ENCODE data around the gene SPEM2. TPM values are rescaled to one million over a fixed set of nuclear protein-coding genes. Genes with fewer than 3 reads are reported as not detected.

SPEM2 gene
- total RNA-seq, 1 experiment from 2014 or later = not detected

DNA sequence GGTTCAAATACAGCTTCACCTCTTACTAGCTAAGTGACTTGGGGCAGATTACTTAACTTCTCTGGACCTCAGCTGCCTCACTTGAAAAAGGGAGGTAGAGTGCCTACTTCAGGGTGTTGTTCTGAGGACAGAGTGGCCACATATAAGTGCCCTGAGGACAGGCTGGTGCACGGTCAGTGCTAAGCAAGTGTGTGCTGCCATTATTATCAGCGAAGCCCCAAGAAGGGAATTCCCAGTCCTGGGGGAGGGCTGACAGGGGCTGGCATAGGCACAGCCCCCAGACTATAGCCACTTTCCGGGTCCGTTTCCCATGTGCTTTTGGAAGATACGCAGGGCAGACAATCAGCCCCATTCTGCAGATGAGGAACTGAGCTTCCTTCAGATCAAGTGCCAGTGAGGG, 51.5 kb downstream of the SPEM2 start:
- H2BK15ac ChIP-seq (ENCODE audit: low read depth, low read length) = no peak overlapping the region
- no peak overlapping the region for H3K14ac ChIP-seq (ENCODE audit: insufficient read depth, low read length)
- H2BK20ac ChIP-seq (ENCODE audit: low read depth, low read length, poor library complexity, severe bottlenecking) = no peak overlapping the region
- no peak for DNase-seq
- no peak overlapping the region for H3K18ac ChIP-seq (ENCODE audit: insufficient read length, low read depth, low read length)
- no peak overlapping the region for H2BK12ac ChIP-seq (ENCODE audit: insufficient read length, low read depth, low read length)
- no peak overlapping the region for H4K8ac ChIP-seq (replicated peaks; ENCODE audit: insufficient read length, low read depth, low read length)
- H3K56ac ChIP-seq (ENCODE audit: insufficient read length, low read depth, low read length) = no peak overlapping the region
- H3K27me3 ChIP-seq (ENCODE audit: insufficient read depth, low read length) = no peaks in the 10 kb centered on the region
- H4K5ac ChIP-seq (ENCODE audit: insufficient read length, low read depth, low read length) = no peak overlapping the region
- TF ChIP-seq, protein P1, sequence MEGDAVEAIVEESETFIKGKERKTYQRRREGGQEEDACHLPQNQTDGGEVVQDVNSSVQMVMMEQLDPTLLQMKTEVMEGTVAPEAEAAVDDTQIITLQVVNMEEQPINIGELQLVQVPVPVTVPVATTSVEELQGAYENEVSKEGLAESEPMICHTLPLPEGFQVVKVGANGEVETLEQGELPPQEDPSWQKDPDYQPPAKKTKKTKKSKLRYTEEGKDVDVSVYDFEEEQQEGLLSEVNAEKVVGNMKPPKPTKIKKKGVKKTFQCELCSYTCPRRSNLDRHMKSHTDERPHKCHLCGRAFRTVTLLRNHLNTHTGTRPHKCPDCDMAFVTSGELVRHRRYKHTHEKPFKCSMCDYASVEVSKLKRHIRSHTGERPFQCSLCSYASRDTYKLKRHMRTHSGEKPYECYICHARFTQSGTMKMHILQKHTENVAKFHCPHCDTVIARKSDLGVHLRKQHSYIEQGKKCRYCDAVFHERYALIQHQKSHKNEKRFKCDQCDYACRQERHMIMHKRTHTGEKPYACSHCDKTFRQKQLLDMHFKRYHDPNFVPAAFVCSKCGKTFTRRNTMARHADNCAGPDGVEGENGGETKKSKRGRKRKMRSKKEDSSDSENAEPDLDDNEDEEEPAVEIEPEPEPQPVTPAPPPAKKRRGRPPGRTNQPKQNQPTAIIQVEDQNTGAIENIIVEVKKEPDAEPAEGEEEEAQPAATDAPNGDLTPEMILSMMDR (conservative IDR thresholded peaks at IDR 0.05) = no peak
- no peak overlapping the region for H3K4me3 Mint-ChIP-seq
- H2AK5ac ChIP-seq (ENCODE audit: insufficient read length, low read length) = no peak overlapping the region
- H3K9me3 Mint-ChIP-seq = no peaks in the 10 kb centered on the region; a peak in 1 of 5 replicates
- H3K9ac ChIP-seq (ENCODE audit: extremely low read depth, insufficient read length, low read length) = peak overlapping the region; percentile 29
- H4K91ac ChIP-seq (ENCODE audit: insufficient read length, low read depth, low read length) = no peak overlapping the region
- peaks cover 6% of the 10 kb centered on the region for H4K20me1 ChIP-seq (ENCODE audit: control insufficient read depth, insufficient read depth, insufficient read length)
- no peak overlapping the region for H3K23ac ChIP-seq (ENCODE audit: insufficient read length, low read depth, low read length)
- H3K4me1 Mint-ChIP-seq = peaks cover 39 to 40% of the 10 kb centered on the region in 2 experiments
- H2BK120ac ChIP-seq (ENCODE audit: low read depth, low read length, poor library complexity, severe bottlenecking) = no peak overlapping the region
- no peak overlapping the region for H3K27ac Mint-ChIP-seq
- no peak overlapping the region for H2BK5ac ChIP-seq (ENCODE audit: insufficient read length, low read length)
- H3T11ph ChIP-seq (ENCODE audit: low read length) = no peak overlapping the region
- H3K23me2 ChIP-seq (ENCODE audit: insufficient read length, low read depth, low read length, poor library complexity, severe bottlenecking) = peaks cover 4% of the 10 kb centered on the region
- no peak overlapping the region for H3K4ac ChIP-seq (ENCODE audit: low read depth, low read length)
- H3K4me1 ChIP-seq (ENCODE audit: insufficient read depth, low read length) = peaks cover 8% of the 10 kb centered on the region; the same call in 1 of the 2 replicates
- peaks cover 0 to 4% (median 0%) of the 10 kb centered on the region in 3 experiments; a peak in 1 of 7 replicates for H3K36me3 Mint-ChIP-seq (ENCODE audit: insufficient read depth in 1 of 3, low read depth in 3 of 3)
- H3K27ac ChIP-seq (ENCODE audit: insufficient read length, low read depth, low read length) = no peak overlapping the region
- H3K79me2 ChIP-seq (ENCODE audit: insufficient read depth, low read length) = peaks cover 5% of the 10 kb centered on the region; the same call in 1 of the 2 replicates
- peaks cover 3% of the 10 kb centered on the region for H3K79me1 ChIP-seq (ENCODE audit: insufficient read depth, low read depth, low read length, poor library complexity, severe bottlenecking)
- no peaks in the 10 kb centered on the region for H3K9me3 ChIP-seq (ENCODE audit: control insufficient read depth, low read depth, low read length)
- no peak overlapping the region for H2AFZ ChIP-seq (ENCODE audit: low read length)
- WGBS (ENCODE audit: extremely low coverage, insufficient read length, low lambda C conversion rate) = no CpG with 5 or more reads among the region's 5 CpGs
- no peak overlapping the region for H3K4me2 ChIP-seq (ENCODE audit: insufficient read depth, insufficient read length, low read length)
- H3K27me3 Mint-ChIP-seq (ENCODE audit: low read depth) = no peaks in the 10 kb centered on the region; the same call in 1 of the 2 replicates

Other genes starting within 250 kb of the SPEM2 start
- 5.2 and 5.9 TPM in 2 replicates for gene ASGR1, start 246.2 kb upstream of the SPEM2 start, total RNA-seq (2021)
- 38.2 and 38.3 TPM in 2 replicates for gene DLG4, start 205.8 kb upstream of the SPEM2 start, total RNA-seq (2021)
- gene ACADVL, start 205.7 kb upstream of the SPEM2 start, total RNA-seq (2021) = 272 and 283 TPM in 2 replicates
- 82.9 and 84.1 TPM in 2 replicates for gene DVL2, start 191.1 kb upstream of the SPEM2 start, total RNA-seq (2021)
- gene PHF23, start 186.2 kb upstream of the SPEM2 start, total RNA-seq (2021) = 105 and 110 TPM in 2 replicates
- 261 and 266 TPM in 2 replicates for gene GABARAP, start 183.2 kb upstream of the SPEM2 start, total RNA-seq (2021)
- 134 and 141 TPM in 2 replicates for gene CTDNEP1, start 173.9 kb upstream of the SPEM2 start, total RNA-seq (2021)
- 46.5 and 49.6 TPM in 2 replicates for gene ELP5, start 173.4 kb upstream of the SPEM2 start, total RNA-seq (2021)
- 174 and 177 TPM in 2 replicates for gene CLDN7, start 163.1 kb upstream of the SPEM2 start, total RNA-seq (2021)
- 4.4 and 4.7 TPM in 2 replicates for gene SLC2A4, start 143.9 kb upstream of the SPEM2 start, total RNA-seq (2021)
- gene YBX2, start 131.0 kb upstream of the SPEM2 start, total RNA-seq (2021) = 24.0 and 26.0 TPM in 2 replicates
- 978 and 1,015 TPM in 2 replicates for gene EIF5A, start 118.0 kb upstream of the SPEM2 start, total RNA-seq (2021)
- 62.6 and 62.7 TPM in 2 replicates for gene GPS2, start 110.3 kb upstream of the SPEM2 start, total RNA-seq (2021)
- gene NEURL4, start 96.3 kb upstream of the SPEM2 start, total RNA-seq (2021) = 54.8 and 55.4 TPM in 2 replicates
- gene ACAP1, start 89.1 kb upstream of the SPEM2 start, total RNA-seq (2021) = 15.5 and 18.2 TPM in 2 replicates
- 5.3 and 5.6 TPM in 2 replicates for gene KCTD11, start 73.5 kb upstream of the SPEM2 start, total RNA-seq (2021)
- not detected in 2 replicates for gene TMEM95, start 70.5 kb upstream of the SPEM2 start, total RNA-seq (2021)
- 10.1 and 11.2 TPM in 2 replicates for gene TNK1, start 44.5 kb upstream of the SPEM2 start, total RNA-seq (2021)
- 31.5 and 32.1 TPM in 2 replicates for gene PLSCR3, start 31.1 kb upstream of the SPEM2 start, total RNA-seq (2021)
- 151 and 153 TPM in 2 replicates for gene TMEM256, start 21.5 kb upstream of the SPEM2 start, total RNA-seq (2021)
- gene NLGN2, start 17.8 kb upstream of the SPEM2 start, total RNA-seq (2021) = 70.2 and 70.5 TPM in 2 replicates
- 0.33 and 0.46 TPM in 2 replicates for gene SPEM1, start 5.3 kb upstream of the SPEM2 start, total RNA-seq (2021)
- gene SPEM3, start 3.2 kb downstream of the SPEM2 start, total RNA-seq (2021) = not detected in 2 replicates
- gene TMEM102, start 9.8 kb downstream of the SPEM2 start, total RNA-seq (2021) = 8.3 and 8.6 TPM in 2 replicates
- 14.1 and 15.2 TPM in 2 replicates for gene FGF11, start 13.9 kb downstream of the SPEM2 start, total RNA-seq (2021)
- 12.7 and 13.2 TPM in 2 replicates for gene CHRNB1, start 19.4 kb downstream of the SPEM2 start, total RNA-seq (2021)
- gene ZBTB4, start 54.0 kb downstream of the SPEM2 start, total RNA-seq (2021) = 14.4 and 14.9 TPM in 2 replicates
- not detected in 2 replicates for gene SLC35G6, start 55.8 kb downstream of the SPEM2 start, total RNA-seq (2021)
- gene POLR2A, start 58.8 kb downstream of the SPEM2 start, total RNA-seq (2021) = 153 and 154 TPM in 2 replicates
- 5.8 and 7.1 TPM in 2 replicates for gene TNFSF12, start 123.4 kb downstream of the SPEM2 start, total RNA-seq (2021)
- 0.94 and 1.4 TPM in 2 replicates for gene TNFSF13, start 133.1 kb downstream of the SPEM2 start, total RNA-seq (2021)
- gene SENP3, start 136.3 kb downstream of the SPEM2 start, total RNA-seq (2021) = 80.6 and 83.1 TPM in 2 replicates
- 0.37 and 0.42 TPM in 2 replicates for gene CD68, start 154.0 kb downstream of the SPEM2 start, total RNA-seq (2021)
- gene MPDU1, start 158.2 kb downstream of the SPEM2 start, total RNA-seq (2021) = 73.1 and 76.1 TPM in 2 replicates
- 7.7 TPM in 2 replicates for gene SOX15, start 164.5 kb downstream of the SPEM2 start, total RNA-seq (2021)
- gene FXR2, start 189.3 kb downstream of the SPEM2 start, total RNA-seq (2021) = 36.1 and 36.4 TPM in 2 replicates
- gene SAT2, start 202.2 kb downstream of the SPEM2 start, total RNA-seq (2021) = 72.1 and 77.6 TPM in 2 replicates
- 1.5 and 1.6 TPM in 2 replicates for gene SHBG, start 204.5 kb downstream of the SPEM2 start, total RNA-seq (2021)
- gene ATP1B2, start 225.3 kb downstream of the SPEM2 start, total RNA-seq (2021) = 15.4 and 16.2 TPM in 2 replicates